HG03469 (cell line): ENCODE data around the gene CHMP2A.
"Not testable (repeated sequence)": the region's sequence is repeated elsewhere in the genome, so short reads cannot be mapped to it uniquely, and the experiment has no call there.

Source experiments
- ATAC-seq: cut with Tn5 transposase; IDR thresholded peaks from one replicate; pipeline ENCODE4 v1.9.1; 2021; ENCODE audit warnings: mild to moderate bottlenecking, moderate library complexity, moderate number of reproducible peaks; ENCODE audit not compliant: unreplicated experiment

CHMP2A gene

DNA sequence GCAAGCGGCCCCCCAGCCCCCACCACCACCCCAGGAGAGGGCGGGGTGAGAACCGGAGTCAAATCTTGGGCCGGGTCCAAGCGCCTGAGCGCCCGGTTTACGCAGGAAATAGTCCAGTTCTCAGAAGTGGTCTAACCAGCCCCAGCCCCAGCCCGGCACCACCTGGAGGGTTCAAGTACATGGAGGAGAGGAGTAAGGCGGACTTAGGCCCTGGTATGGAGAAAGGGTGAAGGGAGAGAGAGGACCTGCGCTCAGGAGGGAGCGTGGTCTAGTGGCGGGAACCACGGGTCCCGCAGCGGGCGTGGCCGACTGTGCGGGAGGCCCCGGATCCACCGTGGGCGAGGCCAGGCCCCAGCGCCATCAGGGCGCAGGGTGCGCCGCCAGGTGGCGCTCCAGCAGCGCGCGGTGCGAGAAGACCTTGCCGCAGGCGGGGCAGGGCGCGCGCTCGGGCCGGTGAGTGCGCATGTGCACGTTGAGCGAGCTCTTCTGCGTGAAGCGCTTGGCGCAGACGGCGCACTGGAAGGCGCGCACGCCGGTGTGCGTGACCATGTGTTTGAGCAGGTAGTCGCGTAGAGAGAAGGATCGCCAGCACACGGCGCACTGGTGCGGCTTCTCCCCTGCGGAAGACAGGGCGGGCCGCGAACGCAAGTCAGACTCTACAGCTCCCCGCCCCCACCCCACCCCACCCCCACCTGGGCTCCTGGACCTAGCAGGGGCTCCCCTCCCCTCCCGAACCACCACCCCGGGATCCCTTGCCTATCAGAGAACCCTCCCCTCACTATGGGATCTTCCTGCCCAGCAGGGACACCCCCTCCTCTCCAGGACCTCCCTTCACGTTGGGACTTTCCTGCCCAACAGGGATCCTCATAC is 41.0 kb downstream of the CHMP2A start:
- ATAC-seq: peak; percentile 60

DNA sequence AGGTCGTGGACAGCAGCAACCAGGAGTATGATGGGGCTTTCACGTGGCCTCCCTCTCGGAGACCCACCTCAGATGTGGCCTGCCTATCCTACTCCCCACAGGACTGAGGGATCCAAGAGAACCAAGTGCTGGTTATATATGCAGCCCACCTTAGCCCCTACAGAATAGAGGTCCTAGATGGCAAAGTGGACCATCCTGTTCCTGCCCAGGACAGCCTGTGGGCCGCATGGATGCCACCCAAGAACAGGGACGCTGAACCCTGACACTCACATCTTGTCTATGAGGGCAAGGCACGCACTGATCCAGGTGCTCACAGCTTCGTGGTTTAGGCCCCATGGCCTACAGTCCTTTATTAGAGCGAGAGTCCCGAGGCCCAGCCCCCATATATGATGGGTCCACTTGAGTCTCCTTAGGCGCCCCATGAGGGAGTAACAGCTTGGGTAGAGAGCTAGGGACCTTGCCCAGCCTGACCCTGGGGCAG is 41.7 kb downstream of the CHMP2A start:
- no peak for ATAC-seq

DNA sequence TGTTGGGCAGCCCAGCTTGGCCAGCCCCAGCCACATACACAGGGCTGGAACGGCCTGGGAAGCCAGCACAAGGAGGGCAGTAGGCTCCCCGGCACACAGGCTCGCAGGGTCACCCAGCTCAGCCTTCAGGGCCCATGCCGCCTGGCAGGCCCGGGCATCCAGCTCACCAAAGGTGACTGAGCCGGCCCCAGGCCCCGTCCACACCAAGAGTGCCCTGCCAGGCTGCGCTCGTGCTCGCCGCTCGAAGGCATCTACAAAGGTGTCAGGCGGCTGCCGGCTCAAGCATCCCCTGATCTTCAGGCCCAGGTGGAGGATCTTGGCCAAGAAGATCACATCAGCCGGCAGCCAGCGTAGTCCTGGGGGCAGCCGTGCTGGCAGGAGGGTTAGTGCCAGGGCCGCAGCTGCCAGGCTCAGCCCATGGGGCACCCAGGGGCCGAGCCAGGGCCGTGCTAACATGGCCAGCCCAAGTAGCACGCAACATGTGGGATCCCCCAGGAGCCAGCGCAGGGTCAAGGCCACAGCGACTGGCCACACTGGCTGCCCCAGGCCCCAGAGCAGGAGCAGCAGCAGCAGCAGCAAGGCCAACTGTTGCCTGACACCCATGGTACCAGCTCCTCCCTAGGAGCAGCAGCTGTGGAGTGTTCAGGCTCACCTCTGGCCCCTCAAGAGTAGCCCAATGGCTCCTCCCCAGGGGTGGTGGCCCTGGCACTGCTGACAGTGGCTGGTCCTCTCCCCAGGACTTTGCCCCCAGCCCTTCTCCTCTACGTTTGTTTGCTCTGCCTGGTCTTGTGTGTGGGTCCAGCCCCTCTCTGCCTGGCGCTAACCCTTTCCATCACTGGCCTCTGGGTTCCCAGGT is 43.3 kb downstream of the CHMP2A start, which contains the start of gene SLC27A5:
SLC27A5 (minus strand) TSS at position 640 of the 856 bp plus-strand sequence; CDS start at position 603, 37 bp downstream.
- no peak for ATAC-seq

DNA sequence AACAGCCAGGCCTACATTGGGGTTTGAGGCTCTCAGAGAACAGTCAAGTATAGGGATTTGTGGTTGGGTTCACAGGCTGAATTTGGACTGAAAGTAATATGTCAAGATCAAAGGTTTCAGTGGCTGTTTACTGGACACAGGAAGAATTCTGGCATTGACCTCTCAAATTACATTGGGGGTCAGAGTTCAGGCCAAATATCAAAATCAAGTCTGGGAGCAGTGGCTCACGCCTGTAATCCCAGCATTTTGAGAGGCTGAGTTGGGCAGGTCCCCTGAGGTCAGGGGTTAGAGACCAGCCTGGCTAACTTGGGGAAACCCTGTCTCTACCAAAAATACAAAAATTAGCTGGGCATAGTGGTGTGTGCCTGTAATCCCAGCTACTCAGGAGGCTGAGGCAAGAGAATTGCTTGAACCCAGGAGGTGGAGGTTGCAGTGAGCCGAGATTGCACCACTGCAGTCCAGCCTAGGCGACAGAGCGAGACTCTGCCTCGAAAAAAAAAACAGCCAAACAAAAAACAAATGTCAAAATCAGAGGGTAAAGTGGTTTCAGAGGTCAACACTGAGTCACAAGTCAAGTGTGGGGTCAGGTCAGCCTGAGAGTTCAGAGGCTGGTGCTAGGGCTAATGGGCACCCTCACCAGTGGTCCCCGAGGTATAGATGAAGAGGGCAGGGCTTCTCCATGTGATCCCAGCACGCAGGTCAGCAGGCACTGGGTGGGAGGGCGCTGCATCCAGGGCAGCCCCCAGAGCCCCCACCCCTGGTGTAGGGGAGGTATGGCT is 44.6 kb downstream of the CHMP2A start:
- no peak for ATAC-seq

- ATAC-seq: no peak
Observed at GRCh38 chr19:58509731-58510083, 45.2 kb downstream of the CHMP2A start.

DNA sequence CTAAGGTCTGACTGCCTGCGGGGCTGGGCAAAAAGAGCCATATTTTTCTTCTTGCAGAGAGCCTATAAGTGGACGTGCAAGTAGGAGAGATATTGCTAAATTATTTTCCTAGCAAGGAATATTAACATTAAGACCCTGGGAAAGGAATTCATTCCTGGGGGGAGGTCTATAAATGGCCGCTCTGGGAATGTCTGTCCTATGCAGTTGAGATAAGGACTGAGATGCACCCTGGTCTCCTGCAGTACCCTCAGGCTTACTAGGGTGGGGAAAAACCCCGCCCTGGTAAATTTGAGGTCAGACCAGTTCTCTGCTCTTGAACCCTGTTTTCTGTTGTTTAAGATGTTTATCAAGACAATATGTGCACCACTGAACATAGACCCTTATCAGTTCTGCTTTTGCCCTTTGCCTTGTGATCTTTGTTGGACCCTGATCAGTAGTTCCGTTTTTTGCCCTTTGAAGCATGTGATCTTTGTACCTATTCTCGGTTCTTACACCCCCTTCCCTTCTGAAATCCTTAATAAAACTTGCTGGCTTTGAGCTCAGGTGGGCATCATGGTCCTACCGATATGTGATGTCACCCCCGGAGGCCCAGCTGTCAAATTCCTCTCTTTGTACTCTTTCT is 47.2 kb downstream of the CHMP2A start:
- ATAC-seq: not testable (repeated sequence)
